Muscle layer of colon (tissue), 2 donors: ENCODE results near the gene SPAG5.

Experiments
- H3K27ac ChIP-seq: one replicate; pipeline ENCODE4 v1.7.0; 2013; ENCODE audit warnings: low read depth, mild to moderate bottlenecking, low read length, moderate library complexity
- H3K27me3 ChIP-seq, 2 donors: one replicate each; pipeline ENCODE4 v1.7.0; 2013; ENCODE audit warnings: low read length in 2 of 2, mild to moderate bottlenecking in 2 of 2; ENCODE audit not compliant: insufficient read depth in 2 of 2, control insufficient read depth in 1 of 2
- H3K36me3 ChIP-seq: one replicate; pipeline ENCODE4 v1.7.0; 2013; ENCODE audit warnings: mild to moderate bottlenecking, low read length; ENCODE audit not compliant: insufficient read depth
- H3K4me1 ChIP-seq: one replicate; pipeline ENCODE4 v1.7.0; 2013; ENCODE audit warnings: mild to moderate bottlenecking, low read length; ENCODE audit not compliant: insufficient read depth
- H3K4me3 ChIP-seq, 2 donors: one replicate each; pipeline ENCODE4 v1.7.0; 2013; ENCODE audit warnings: low read length in 2 of 2, low read depth in 1 of 2, mild to moderate bottlenecking in 1 of 2, moderate library complexity in 1 of 2
- H3K9ac ChIP-seq: one replicate; pipeline ENCODE4 v1.7.0; 2013; ENCODE audit warnings: low read length
- H3K9me3 ChIP-seq: one replicate; pipeline ENCODE4 v1.7.0; 2013; ENCODE audit warnings: mild to moderate bottlenecking, low read length
- donor health status: abdominal sarcoma.
- donor health status: Adenocarcinoma of cecum.

The SPAG5 gene

DNA sequence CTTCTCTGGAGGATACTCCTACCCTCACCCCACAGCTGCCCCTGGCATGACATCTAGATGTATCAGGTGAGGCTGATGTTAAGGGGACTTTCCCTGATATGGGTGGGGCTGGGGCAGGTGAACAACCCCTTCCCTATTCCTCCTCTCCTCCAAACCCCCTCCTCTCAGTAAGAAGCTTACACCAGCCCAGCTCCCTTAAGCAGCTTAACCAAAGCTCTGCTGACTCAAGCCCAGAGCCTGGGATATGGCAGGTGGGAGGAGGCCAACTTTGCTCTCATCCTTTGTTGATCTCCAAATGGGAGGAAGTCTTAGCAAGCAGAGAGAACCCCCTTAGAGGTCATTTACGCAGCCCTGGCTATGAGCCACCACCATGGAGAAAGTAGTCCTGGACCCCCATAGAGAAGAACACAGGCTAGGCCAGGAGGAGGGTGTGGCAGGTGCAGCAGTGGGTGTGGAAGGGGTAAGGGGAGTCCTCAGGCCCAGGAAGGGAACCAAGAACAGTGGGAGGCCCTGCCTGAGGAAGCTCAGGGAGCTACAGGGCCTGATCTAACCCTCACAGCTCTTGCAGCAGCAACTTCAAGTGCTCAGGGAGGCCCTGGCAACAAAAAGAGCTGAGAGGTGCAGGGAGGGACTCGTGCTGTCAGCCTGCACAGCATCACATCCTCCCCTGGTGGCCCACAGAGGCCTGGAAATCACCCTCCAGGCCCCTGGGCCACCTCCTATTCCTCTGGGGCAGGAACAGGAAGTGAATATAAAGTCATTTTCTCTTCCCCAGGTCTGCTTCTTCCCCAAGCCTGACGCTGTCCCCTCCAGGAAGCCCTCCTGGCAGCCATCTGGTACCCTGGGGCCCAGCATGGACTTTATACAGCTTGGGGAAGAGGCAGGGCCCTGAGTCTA is 49.3 kb downstream of the SPAG5 start:
- Histone ChIP-seq H3K4me1 (peaks cover 16% of the 10 kb centered on the region), H3K36me3 (peaks cover 13% of the 10 kb centered on the region), H3K27ac (no peak overlapping the region), H3K4me3 (no peak overlapping the region), H3K9me3 (no peaks in the 10 kb centered on the region), H3K27me3 (no peaks in the 10 kb centered on the region), H3K9ac (no peak overlapping the region)

DNA sequence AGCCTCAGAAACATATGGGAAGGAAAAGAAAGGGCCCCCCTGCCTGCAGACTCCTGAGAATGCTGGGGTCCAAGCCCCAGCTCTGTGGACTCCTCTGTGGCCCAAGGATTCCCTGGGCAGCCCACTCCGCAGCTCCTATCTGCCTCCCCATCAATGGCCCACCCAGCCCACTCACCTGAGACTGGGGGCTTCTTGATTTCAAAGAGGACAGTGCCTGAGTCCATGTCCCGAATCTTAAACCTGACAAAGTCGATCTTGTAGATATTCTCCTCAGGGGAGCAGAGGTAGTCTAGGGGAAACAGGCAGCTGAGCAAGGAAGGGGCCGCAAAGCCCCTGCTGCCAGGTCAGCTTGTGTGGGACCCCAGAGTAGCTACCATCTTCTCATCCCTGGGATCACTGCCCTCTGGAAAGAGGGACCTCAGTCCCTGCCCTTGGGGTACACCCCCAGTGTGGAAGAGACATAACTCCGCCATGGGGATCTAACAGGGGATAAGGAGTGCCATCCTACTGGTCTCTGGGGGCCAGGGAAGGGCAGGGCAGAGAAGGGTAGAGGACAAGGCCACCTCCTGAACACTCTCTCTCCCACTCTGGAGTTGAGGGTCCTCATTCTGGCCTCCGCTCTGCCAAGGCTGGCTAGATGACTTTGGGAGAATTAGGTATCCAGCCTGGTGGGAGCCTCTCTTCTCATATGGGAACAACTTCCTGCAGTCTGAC is 50.3 kb downstream of the SPAG5 start:
- peaks cover 4% of the 10 kb centered on the region for H3K36me3 ChIP-seq
- H3K9me3 ChIP-seq: no peaks in the 10 kb centered on the region
- no peak overlapping the region for H3K27ac ChIP-seq
- H3K4me3 ChIP-seq: no peak overlapping the region
- H3K9ac ChIP-seq: no peak overlapping the region
- peaks cover 16% of the 10 kb centered on the region for H3K4me1 ChIP-seq
- H3K27me3 ChIP-seq: no peaks in the 10 kb centered on the region

DNA sequence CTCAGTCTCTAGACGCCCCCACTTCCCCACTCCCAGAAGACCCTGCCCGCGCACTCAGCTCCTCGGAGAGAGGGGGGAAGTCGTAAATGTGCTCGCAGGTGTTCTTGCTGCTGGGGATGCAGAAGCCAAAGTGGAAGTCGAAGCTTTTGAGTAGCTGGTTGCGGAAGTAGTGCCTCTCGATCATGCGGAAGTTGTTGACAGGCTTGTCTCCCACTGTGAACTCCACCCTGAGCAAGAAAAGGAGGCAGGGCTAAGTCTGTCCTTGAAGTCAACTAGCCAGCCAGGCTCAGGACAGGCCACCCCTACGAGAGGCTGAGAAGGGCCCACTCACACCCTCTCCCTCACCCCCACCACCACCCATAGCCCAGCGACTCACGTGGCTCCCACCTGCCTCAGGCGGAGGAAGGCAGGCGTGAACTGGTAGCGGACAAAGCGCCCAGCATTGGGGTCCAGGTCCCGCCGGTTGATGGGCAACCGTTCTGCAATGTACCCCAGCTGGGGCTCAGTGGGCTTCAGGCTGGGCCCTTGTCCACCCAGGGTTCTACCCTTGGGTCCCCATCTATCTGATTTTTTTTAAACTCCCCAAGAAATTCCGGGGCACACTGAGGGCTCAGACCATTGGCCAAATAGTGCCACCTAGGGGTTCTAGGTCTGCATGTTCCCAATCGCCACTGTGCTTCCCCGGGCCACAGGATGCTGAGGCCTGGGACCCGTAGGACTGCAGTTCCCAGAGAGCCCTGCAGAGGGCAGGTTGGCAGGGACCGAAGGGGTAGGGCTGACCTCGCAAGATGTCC is 51.0 kb downstream of the SPAG5 start:
- Histone ChIP-seq H3K9me3 (no peaks in the 10 kb centered on the region), H3K4me3 (no peak overlapping the region), H3K27ac (no peak overlapping the region), H3K9ac (no peak overlapping the region), H3K27me3 (no peaks in the 10 kb centered on the region), H3K36me3 (no peaks in the 10 kb centered on the region), H3K4me1 (peaks cover 15% of the 10 kb centered on the region)

DNA sequence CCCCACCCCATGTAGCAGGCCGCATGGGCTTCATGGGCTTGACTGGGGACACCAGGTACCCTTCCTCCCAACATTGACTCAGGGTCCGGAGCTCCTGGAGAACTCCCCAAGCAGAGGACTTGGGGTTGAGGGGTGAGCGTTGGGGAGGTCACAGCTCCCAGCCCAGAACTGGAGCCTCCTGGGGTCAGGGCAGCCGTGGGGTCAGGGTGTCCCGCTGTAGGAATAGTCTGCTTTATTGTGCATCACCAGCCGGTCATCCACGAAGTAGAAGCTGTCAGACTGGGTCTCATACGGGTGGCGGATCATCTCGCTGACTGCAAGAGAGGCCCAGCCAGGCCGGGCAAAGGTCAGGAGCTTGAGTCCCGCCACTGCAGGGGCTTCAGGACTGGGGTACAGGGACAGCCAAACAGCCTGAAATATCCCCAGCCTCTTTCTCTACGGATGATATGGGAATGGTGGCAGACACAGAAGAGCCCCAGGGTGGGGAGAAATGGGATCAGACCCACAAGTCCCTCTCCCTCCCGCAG is 51.7 kb downstream of the SPAG5 start:
- no peak overlapping the region for H3K9ac ChIP-seq
- H3K27me3 ChIP-seq: no peaks in the 10 kb centered on the region
- H3K27ac ChIP-seq: no peak overlapping the region
- H3K36me3 ChIP-seq: no peaks in the 10 kb centered on the region
- H3K9me3 ChIP-seq: no peaks in the 10 kb centered on the region
- no peak overlapping the region for H3K4me3 ChIP-seq
- peaks cover 13% of the 10 kb centered on the region for H3K4me1 ChIP-seq

DNA sequence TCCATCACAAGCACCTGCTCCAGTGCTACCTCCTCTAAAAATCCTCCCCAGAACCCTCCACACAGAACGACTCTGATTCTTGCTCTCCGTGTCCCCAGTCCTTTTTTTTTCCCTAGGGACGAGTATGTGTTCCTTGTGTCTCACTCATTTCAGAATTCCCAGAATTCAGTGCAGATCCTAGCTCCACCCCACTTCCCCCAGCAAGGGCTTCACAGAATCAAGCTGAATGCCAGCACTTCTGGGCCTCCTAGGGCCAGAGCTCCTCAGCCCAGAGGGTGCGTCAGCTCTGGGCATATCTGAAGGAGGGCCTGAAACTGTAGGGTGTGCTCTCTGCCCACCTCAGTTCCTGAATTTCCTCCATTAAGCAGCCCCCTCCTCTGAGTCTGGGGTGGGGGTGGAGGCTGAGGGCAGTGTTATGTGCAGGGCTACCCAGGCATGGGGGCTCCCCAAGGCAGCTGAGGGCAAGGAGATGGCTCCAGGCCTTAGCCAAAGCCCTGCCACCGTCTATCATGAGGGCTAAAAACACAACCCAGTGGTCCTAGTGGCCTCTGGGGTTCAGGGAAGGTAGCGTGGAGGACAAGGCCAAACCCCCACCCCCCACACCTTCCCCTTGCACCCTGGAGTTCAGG is 52.9 kb downstream of the SPAG5 start:
- no peak overlapping the region for H3K9ac ChIP-seq

DNA sequence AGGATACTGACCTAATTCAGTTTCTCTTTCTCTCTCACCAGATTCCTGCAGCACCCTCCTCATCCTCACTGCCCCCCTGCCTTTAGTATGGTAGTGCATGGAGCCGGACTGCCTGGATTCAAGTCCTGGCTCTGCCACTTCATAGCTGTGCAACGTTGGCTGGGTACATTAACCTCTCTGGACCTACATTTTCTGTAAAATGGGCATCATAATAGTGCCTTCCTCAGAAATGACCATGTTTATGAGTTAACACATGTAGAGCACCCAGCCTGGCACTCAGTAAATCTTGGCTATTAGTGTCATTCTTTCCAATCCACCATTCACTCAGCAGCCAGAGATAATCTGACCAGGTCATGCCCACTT is 53.7 kb downstream of the SPAG5 start:
- no peaks in the 10 kb centered on the region for H3K36me3 ChIP-seq
- no peaks in the 10 kb centered on the region for H3K9me3 ChIP-seq
- H3K27ac ChIP-seq: no peak overlapping the region
- no peaks in the 10 kb centered on the region for H3K27me3 ChIP-seq
- no peak overlapping the region for H3K4me3 ChIP-seq
- H3K4me1 ChIP-seq: peaks cover 4% of the 10 kb centered on the region
- no peak overlapping the region for H3K9ac ChIP-seq

More for the DNA sequence above, 52.9 kb downstream of the SPAG5 start:
- no peaks in the 10 kb centered on the region for H3K36me3 ChIP-seq
- H3K4me3 ChIP-seq: no peak overlapping the region
- H3K27me3 ChIP-seq: no peaks in the 10 kb centered on the region
- peaks cover 4% of the 10 kb centered on the region for H3K4me1 ChIP-seq
- H3K9me3 ChIP-seq: no peaks in the 10 kb centered on the region
- H3K27ac ChIP-seq: no peak overlapping the region

DNA sequence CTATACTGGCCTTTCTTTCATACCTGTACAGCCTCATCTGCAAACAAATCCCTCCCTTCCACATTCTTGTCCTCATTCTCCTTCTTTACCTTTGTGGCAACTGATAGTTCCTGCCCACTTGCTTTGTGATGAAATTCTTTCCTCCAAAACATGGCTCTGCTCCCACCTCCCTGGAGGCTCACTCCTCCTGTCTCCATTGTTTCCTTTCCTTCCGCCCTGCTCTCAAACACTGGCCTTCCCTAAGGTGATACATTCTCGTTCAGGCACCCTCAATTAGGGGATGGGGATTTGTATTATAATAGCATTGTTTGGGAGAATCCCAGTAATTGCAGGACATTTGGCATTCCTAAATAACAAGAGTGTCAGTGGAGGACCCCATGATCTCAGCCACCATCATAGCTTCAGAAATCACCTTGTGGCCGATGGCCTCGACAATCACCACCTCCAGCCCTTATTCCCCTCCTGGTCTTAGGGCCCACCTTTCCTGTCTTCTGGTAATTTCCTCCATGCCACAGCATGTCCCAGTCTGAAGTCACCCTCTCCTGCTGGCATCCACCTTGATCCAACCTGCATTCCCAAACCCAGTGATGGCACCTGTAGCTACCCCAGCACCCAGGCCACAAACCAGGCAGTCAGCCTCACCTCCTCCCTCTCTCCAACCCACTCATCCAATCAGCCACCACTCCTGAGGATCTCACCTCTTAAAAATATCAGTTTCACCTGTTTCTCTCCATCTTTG is 54.3 kb downstream of the SPAG5 start:
- no peaks in the 10 kb centered on the region for H3K36me3 ChIP-seq

DNA sequence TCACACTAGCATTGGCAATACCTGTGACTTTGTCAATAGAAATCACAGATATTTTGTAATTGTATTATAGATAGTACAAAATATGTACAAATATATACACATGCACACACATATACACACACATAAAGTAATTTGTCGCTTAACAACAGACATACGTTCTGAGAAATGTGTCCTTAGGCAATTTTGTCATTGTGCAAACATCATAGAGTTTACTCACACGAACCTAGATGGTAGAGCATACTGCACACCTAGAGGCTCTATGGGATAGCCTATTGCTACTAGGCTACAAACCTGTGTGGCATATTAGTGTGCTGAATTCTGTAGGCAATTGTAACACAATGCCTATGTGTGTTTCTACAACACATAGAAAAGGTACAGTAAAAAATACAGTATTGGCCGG is 57.4 kb downstream of the SPAG5 start:
- H3K27me3 ChIP-seq: no peaks in the 10 kb centered on the region

More for the DNA sequence above, 54.3 kb downstream of the SPAG5 start:
- Histone ChIP-seq H3K4me3 (no peak overlapping the region), H3K27ac (no peak overlapping the region), H3K9ac (no peak overlapping the region), H3K4me1 (peaks cover 4% of the 10 kb centered on the region), H3K27me3 (no peaks in the 10 kb centered on the region), H3K9me3 (no peaks in the 10 kb centered on the region)

DNA sequence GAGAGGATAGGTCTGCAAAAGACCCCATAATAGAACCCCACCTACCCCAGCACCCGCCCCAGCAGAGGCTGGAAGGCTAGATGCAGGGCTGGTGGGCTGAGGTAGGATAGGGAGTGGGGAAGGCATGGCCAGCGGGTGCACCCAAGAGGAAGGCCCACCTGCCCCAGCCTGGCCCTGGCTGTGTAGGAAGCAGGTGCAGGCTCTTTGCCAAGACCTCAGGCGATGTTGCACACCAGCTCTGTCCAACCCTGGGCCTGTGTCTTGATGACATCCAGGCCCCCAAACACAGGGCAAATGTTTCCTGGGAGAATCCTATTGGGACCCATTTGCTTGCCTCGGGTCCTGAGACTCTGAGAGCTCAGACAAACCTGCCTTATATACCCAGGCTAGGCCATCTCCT is 58.6 kb downstream of the SPAG5 start:
- H3K27ac ChIP-seq: no peak overlapping the region
- H3K9me3 ChIP-seq: no peaks in the 10 kb centered on the region
- no peaks in the 10 kb centered on the region for H3K36me3 ChIP-seq
- H3K4me3 ChIP-seq: no peak overlapping the region
- no peaks in the 10 kb centered on the region for H3K27me3 ChIP-seq
- H3K9ac ChIP-seq: no peak overlapping the region
- H3K4me1 ChIP-seq: no peaks in the 10 kb centered on the region

More for the DNA sequence above, 57.4 kb downstream of the SPAG5 start:
- Histone ChIP-seq H3K36me3 (no peaks in the 10 kb centered on the region), H3K4me3 (no peak overlapping the region), H3K27ac (no peak overlapping the region), H3K9ac (no peak overlapping the region), H3K4me1 (no peaks in the 10 kb centered on the region), H3K9me3 (no peaks in the 10 kb centered on the region)

DNA sequence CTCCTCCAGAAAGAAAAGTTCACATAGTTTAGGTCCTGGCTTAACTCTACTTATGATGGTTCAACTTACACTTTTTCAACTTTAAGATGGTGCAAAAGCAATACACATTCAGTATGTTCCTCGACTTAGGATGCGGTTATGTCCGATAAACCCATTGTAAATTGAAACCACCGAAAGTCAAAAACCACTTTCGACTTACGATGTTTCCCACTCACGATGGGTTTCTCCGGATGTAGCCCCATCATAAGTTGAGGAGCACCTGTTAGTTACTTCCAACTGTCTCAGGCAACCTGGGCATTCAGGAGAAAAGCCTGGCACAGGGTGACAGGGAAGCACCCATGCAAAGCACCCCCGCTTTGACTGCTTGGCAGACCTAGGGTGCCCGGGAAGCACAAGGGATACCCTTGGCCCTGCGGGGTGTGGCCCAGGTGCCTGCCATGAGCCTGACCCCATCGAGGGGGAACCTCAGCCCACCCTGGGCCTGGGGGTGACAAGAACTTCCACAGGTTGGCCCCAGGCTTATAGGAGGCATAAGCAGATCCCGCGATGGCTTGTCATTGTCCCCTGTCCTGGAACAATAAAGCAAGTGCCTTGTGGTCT is 60.4 kb downstream of the SPAG5 start:
- Histone ChIP-seq H3K9me3 (no peaks in the 10 kb centered on the region), H3K4me3 (no peak overlapping the region), H3K36me3 (no peaks in the 10 kb centered on the region), H3K27ac (no peak overlapping the region), H3K27me3 (no peaks in the 10 kb centered on the region), H3K9ac (no peak overlapping the region), H3K4me1 (no peaks in the 10 kb centered on the region)
